ENCODE results near the gene TIGAR. TPM values are rescaled to one million over a fixed set of nuclear protein-coding genes. Genes with fewer than 3 reads are reported as not detected.

Gene TIGAR
- total and polyA plus RNA-seq, 2 donors = 9.7 to 10.7 TPM

DNA sequence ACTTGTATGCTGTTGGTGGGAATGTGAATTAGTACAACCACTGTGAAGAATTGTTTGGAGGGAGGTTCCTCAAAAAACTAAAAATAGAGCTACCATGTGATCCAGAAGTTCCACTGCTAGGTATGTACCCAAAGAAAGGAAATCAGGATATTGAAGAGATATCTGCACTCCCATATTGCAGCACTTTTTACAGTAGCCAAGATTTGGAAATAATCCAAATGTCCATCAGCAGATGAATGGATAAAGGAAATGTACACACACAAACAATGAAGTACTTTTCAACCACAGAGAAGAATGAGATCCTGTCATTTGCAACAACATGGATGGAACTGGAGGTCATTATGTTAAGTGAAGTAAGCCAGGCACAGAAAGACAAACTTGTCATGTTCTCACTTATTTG is 25.9 kb downstream of the TIGAR start:
- H3K9me3 ChIP-seq (ENCODE audit: control insufficient read depth in 2 of 2, insufficient read depth in 1 of 2, low read length in 1 of 2) = no peaks in the 10 kb centered on the region
- no peak overlapping the region for H3K4me3 ChIP-seq (ENCODE audit: low read length in 2 of 2)
- no peak overlapping the region for H3K27ac ChIP-seq (ENCODE audit: low read depth in 1 of 2, low read length in 1 of 2)
- H3K36me3 ChIP-seq (ENCODE audit: control insufficient read depth in 2 of 2, insufficient read depth in 2 of 2, low read length in 1 of 2) = no peaks in the 10 kb centered on the region
- no peak for DNase-seq (ENCODE audit: low read depth in 6 of 9, low spot score in 9 of 9)
- no peaks in the 10 kb centered on the region for H3K27me3 ChIP-seq (ENCODE audit: control insufficient read depth in 2 of 2, insufficient read depth in 1 of 2, low read length in 1 of 2)
- H3K4me1 ChIP-seq (ENCODE audit: control insufficient read depth in 2 of 2, insufficient read depth in 2 of 2, low read length in 2 of 2) = no peaks in the 10 kb centered on the region

DNA sequence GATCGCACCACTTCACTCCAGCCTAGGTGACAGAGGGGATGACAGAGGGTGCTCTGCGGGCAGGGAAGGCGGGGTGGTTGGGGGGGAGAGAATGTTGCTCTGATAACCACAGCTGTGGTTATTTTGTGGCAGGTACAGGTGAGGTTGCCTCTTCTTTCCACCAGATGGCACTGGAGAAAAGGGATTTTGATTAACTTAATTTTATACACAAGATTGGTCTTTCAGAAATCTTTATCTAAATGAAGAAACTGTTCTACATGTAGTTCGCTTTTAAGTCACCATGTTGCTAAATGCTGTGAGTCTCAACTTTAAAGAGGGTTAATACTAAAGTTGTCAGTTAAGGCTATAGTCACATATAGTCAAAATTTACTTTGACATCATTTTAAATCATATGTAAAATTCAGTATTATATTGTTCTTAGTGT is 32.8 kb downstream of the TIGAR start:
- 37% methylated on average over 4 of the region's 4 CpGs for WGBS
- DNase-seq (ENCODE audit: low read depth in 6 of 9, low spot score in 9 of 9) = peak; percentile 3 to 60 (median 22)
- peaks cover 3 to 8% of the 10 kb centered on the region in 2 donors for H3K36me3 ChIP-seq (ENCODE audit: control insufficient read depth in 2 of 2, insufficient read depth in 2 of 2, low read length in 1 of 2)
- no peaks in the 10 kb centered on the region for H3K4me1 ChIP-seq (ENCODE audit: control insufficient read depth in 2 of 2, insufficient read depth in 2 of 2, low read length in 2 of 2)
- H3K9me3 ChIP-seq (ENCODE audit: control insufficient read depth in 2 of 2, insufficient read depth in 1 of 2, low read length in 1 of 2) = no peaks in the 10 kb centered on the region
- no peak overlapping the region for H3K27ac ChIP-seq (ENCODE audit: low read depth in 1 of 2, low read length in 1 of 2)
- no peak overlapping the region for H3K4me3 ChIP-seq (ENCODE audit: low read length in 2 of 2)
- H3K27me3 ChIP-seq (ENCODE audit: control insufficient read depth in 2 of 2, insufficient read depth in 1 of 2, low read length in 1 of 2) = no peaks in the 10 kb centered on the region

DNA sequence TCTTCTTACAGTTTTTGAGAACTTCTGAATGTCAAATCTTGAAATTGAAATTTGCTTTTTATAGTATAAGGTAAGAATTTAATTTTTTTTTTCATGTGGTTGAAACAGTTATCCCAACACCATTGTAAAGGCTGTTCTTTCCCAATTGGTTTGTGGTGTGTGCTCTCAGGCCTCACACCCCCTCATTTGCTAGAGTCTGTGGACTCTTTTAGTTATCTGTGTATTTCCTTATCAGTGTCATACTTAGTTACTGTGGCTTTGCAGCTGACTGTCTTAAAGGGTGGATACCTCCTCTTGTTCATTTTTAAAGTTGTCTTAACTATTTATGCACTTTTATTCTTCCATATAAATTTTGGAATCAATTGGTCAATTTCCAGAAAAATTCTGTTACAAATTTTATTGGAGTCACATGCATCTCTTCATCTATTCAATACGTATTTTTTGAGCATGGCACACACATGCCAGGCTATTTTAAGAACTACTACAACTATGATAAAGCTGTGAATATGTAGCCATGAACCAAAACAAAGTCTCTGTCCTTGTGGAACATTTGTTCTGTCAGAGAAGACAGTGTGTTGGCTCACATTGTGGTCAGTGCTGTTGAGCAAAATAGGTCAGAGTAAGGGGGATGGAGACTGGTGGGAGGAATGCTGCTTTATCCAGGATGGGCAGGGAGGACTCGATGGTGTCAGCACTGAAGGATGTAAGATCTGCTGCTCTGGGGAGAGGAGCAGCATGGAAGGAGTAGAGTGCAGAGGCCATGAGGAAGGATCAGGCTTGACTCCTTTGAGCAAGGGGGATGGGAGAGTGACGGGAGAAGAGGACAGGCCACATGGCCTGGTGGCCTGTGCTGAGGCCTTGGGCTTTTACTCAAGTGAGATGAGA is 34.4 kb downstream of the TIGAR start:
- Histone ChIP-seq H3K27me3 (ENCODE audit: control insufficient read depth in 2 of 2, insufficient read depth in 1 of 2, low read length in 1 of 2) (no peaks in the 10 kb centered on the region), H3K4me1 (ENCODE audit: control insufficient read depth in 2 of 2, insufficient read depth in 2 of 2, low read length in 2 of 2) (no peaks in the 10 kb centered on the region), H3K27ac (ENCODE audit: low read depth in 1 of 2, low read length in 1 of 2) (no peak overlapping the region), H3K36me3 (ENCODE audit: control insufficient read depth in 2 of 2, insufficient read depth in 2 of 2, low read length in 1 of 2) (peaks cover 3 to 8% of the 10 kb centered on the region in 2 donors), H3K9me3 (ENCODE audit: control insufficient read depth in 2 of 2, insufficient read depth in 1 of 2, low read length in 1 of 2) (no peaks in the 10 kb centered on the region), H3K4me3 (ENCODE audit: low read length in 2 of 2) (no peak overlapping the region)
- no peak for DNase-seq (ENCODE audit: low read depth in 6 of 9, low spot score in 9 of 9)
- WGBS = 96% methylated on average over 3 of the region's 3 CpGs

DNA sequence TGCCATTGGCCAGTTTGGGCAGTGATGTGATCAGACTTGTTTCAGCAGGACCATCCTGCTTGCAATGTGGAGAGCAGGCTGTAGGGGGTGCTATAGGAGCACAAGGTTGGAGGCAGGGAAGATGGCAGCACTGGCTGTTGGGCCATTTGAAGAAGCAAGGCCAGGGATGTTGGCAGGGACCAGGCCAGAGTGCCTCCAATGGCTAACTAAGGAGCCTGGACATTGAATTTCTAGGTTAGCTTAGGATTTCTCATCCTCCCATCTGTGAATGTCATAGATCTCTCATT is 35.0 kb downstream of the TIGAR start:
- Histone ChIP-seq H3K27me3 (ENCODE audit: control insufficient read depth in 2 of 2, insufficient read depth in 1 of 2, low read length in 1 of 2) (no peaks in the 10 kb centered on the region), H3K9me3 (ENCODE audit: control insufficient read depth in 2 of 2, insufficient read depth in 1 of 2, low read length in 1 of 2) (no peaks in the 10 kb centered on the region), H3K36me3 (ENCODE audit: control insufficient read depth in 2 of 2, insufficient read depth in 2 of 2, low read length in 1 of 2) (peaks cover 3 to 8% of the 10 kb centered on the region in 2 donors), H3K4me1 (ENCODE audit: control insufficient read depth in 2 of 2, insufficient read depth in 2 of 2, low read length in 2 of 2) (no peaks in the 10 kb centered on the region), H3K27ac (ENCODE audit: low read depth in 1 of 2, low read length in 1 of 2) (no peak overlapping the region), H3K4me3 (ENCODE audit: low read length in 2 of 2) (no peak overlapping the region)
- peak in 4 of 9 donors; percentile 4 to 34 (median 22) for DNase-seq (ENCODE audit: low read depth in 6 of 9, low spot score in 9 of 9)

DNA sequence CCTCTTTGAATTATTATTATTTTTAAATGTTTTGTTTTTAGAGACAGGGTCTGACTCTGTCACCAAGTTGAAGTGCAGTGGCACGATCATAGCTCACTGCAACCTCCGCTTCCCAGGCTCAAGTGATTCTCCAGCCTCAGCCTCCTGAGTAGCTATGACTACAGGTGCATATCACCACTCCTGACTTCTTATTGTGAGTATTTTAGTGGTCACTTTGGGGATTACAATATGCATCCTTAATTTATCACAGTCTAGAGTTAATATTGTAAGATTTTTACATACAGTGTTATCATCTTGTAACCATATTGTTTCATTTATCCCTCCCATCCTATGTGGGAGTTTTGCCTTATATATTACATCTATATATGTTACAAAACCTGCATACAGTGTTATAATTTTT is 45.1 kb downstream of the TIGAR start:
- no peak overlapping the region for H3K27ac ChIP-seq (ENCODE audit: low read depth in 1 of 2, low read length in 1 of 2)
- no peak overlapping the region for H3K4me3 ChIP-seq (ENCODE audit: low read length in 2 of 2)
- no peaks in the 10 kb centered on the region for H3K4me1 ChIP-seq (ENCODE audit: control insufficient read depth in 2 of 2, insufficient read depth in 2 of 2, low read length in 2 of 2)
- H3K9me3 ChIP-seq (ENCODE audit: control insufficient read depth in 2 of 2, insufficient read depth in 1 of 2, low read length in 1 of 2) = no peaks in the 10 kb centered on the region
- no peaks in the 10 kb centered on the region for H3K36me3 ChIP-seq (ENCODE audit: control insufficient read depth in 2 of 2, insufficient read depth in 2 of 2, low read length in 1 of 2)
- 94% methylated on average over 2 of the region's 2 CpGs for WGBS
- H3K27me3 ChIP-seq (ENCODE audit: control insufficient read depth in 2 of 2, insufficient read depth in 1 of 2, low read length in 1 of 2) = peaks cover 0 to 9% of the 10 kb centered on the region in 2 donors
- no peak for DNase-seq (ENCODE audit: low read depth in 6 of 9, low spot score in 9 of 9)

DNA sequence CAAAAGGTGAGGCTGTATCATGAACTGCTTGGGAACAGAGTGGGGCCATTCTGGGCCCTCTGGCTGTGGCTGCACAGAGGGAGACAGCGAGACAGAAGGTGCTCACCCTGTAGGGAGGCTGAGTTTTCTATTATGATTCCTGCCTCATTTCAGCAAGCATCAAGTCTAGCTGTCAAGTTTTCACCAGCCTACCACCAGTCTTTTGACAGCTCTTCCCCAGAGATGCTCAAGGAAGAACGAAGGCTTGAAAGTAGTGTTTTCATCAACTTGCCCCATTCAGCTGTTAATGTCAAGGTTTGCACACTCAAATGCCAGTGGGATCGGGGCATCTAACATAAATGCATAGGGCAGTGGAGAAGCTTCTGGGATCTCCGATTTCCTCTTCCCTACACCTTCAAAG is 48.5 kb downstream of the TIGAR start:
- 94% methylated on average over 4 of the region's 4 CpGs for WGBS
- Histone ChIP-seq H3K4me3 (ENCODE audit: low read length in 2 of 2) (no peak overlapping the region), H3K36me3 (ENCODE audit: control insufficient read depth in 2 of 2, insufficient read depth in 2 of 2, low read length in 1 of 2) (no peaks in the 10 kb centered on the region), H3K9me3 (ENCODE audit: control insufficient read depth in 2 of 2, insufficient read depth in 1 of 2, low read length in 1 of 2) (no peaks in the 10 kb centered on the region), H3K27ac (ENCODE audit: low read depth in 1 of 2, low read length in 1 of 2) (no peak overlapping the region), H3K4me1 (ENCODE audit: control insufficient read depth in 2 of 2, insufficient read depth in 2 of 2, low read length in 2 of 2) (no peaks in the 10 kb centered on the region), H3K27me3 (ENCODE audit: control insufficient read depth in 2 of 2, insufficient read depth in 1 of 2, low read length in 1 of 2) (peaks cover 0 to 8% of the 10 kb centered on the region in 2 donors)
- DNase-seq (ENCODE audit: low read depth in 6 of 9, low spot score in 9 of 9) = no peak

DNA sequence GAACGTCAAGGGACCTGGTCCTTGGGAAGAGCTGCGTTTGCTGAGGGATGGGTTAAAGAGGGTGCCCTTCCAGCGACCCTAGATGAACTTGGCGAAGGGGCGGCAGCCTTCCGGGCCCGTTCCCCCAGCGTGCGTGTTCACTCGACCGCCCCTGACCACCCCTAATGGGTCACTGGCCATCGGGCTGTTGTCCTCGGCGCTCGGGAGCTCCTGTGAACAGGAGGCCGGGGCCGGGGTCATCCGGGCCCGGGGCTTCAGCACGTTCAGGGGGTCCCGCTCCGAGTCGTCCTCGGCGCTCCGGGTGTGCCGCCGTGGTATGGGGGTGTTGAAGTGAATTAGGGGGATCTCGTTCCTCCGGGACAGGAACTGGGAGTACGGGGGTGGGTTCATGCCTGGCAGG is 49.3 kb downstream of the TIGAR start:
- no peak for DNase-seq (ENCODE audit: low read depth in 6 of 9, low spot score in 9 of 9)
- Histone ChIP-seq H3K36me3 (ENCODE audit: control insufficient read depth in 2 of 2, insufficient read depth in 2 of 2, low read length in 1 of 2) (no peaks in the 10 kb centered on the region), H3K27ac (ENCODE audit: low read depth in 1 of 2, low read length in 1 of 2) (no peak overlapping the region), H3K4me3 (ENCODE audit: low read length in 2 of 2) (no peak overlapping the region), H3K9me3 (ENCODE audit: control insufficient read depth in 2 of 2, insufficient read depth in 1 of 2, low read length in 1 of 2) (no peaks in the 10 kb centered on the region), H3K4me1 (ENCODE audit: control insufficient read depth in 2 of 2, insufficient read depth in 2 of 2, low read length in 2 of 2) (no peaks in the 10 kb centered on the region), H3K27me3 (ENCODE audit: control insufficient read depth in 2 of 2, insufficient read depth in 1 of 2, low read length in 1 of 2) (peaks cover 0 to 9% of the 10 kb centered on the region in 2 donors)
- WGBS = 95% methylated on average over 31 of the region's 31 CpGs

DNA sequence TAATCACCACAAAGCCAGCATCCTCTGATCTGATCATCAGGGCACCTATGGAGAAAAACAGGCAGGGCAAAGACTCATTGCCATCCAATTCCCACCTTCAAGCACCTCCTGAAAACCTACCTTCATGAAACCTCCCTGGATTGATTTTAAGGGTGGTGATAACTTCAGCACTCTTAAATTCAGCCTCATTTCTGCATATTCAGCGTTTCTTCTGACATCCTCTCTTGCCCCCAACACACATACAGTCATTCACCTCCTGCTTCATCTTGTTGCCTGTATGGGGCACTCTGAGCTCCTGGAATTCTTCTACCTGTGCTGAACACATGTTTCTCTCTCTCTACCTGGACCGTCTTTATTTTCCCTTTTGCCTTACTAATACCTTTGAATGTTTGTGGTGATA is 51.6 kb downstream of the TIGAR start:
- Histone ChIP-seq H3K4me3 (ENCODE audit: low read length in 2 of 2) (no peak overlapping the region), H3K27ac (ENCODE audit: low read depth in 1 of 2, low read length in 1 of 2) (no peak overlapping the region), H3K36me3 (ENCODE audit: control insufficient read depth in 2 of 2, insufficient read depth in 2 of 2, low read length in 1 of 2) (no peaks in the 10 kb centered on the region), H3K4me1 (ENCODE audit: control insufficient read depth in 2 of 2, insufficient read depth in 2 of 2, low read length in 2 of 2) (no peaks in the 10 kb centered on the region), H3K9me3 (ENCODE audit: control insufficient read depth in 2 of 2, insufficient read depth in 1 of 2, low read length in 1 of 2) (no peaks in the 10 kb centered on the region), H3K27me3 (ENCODE audit: control insufficient read depth in 2 of 2, insufficient read depth in 1 of 2, low read length in 1 of 2) (peaks cover 0 to 5% of the 10 kb centered on the region in 2 donors)
- 95% methylated on average over 2 of the region's 2 CpGs for WGBS
- DNase-seq (ENCODE audit: low read depth in 6 of 9, low spot score in 9 of 9) = no peak

DNA sequence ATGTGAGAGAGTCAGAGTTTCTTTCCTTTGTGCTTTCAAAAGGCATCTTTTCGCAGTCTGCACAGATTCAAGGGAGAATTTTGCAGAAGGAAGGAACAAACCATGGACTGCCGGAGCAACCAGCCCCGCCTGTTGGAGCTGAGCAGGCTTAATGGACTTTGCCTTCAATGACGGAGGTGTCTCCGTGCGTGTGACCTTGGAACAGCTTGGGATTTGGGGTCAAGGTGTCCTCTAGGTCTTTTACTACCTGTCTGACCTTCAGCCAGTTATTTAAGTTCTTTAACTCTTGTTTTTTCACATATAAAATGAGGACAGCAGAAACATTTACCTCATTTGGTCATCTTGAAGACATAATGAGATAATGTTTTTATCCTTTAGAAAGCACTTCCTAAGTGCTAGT is 54.4 kb downstream of the TIGAR start:
- Histone ChIP-seq H3K36me3 (ENCODE audit: control insufficient read depth in 2 of 2, insufficient read depth in 2 of 2, low read length in 1 of 2) (no peaks in the 10 kb centered on the region), H3K4me1 (ENCODE audit: control insufficient read depth in 2 of 2, insufficient read depth in 2 of 2, low read length in 2 of 2) (no peaks in the 10 kb centered on the region), H3K27ac (ENCODE audit: low read depth in 1 of 2, low read length in 1 of 2) (no peak overlapping the region), H3K4me3 (ENCODE audit: low read length in 2 of 2) (no peak overlapping the region), H3K9me3 (ENCODE audit: control insufficient read depth in 2 of 2, insufficient read depth in 1 of 2, low read length in 1 of 2) (no peaks in the 10 kb centered on the region), H3K27me3 (ENCODE audit: control insufficient read depth in 2 of 2, insufficient read depth in 1 of 2, low read length in 1 of 2) (peaks cover 0 to 20% of the 10 kb centered on the region in 2 donors)
- no peak for DNase-seq (ENCODE audit: low read depth in 6 of 9, low spot score in 9 of 9)
- WGBS = 92% methylated on average over 6 of the region's 6 CpGs

All from thymus (tissue), 11 donors.